Measurements from ENCODE around the gene DNAAF5. TPM values are rescaled to one million over a fixed set of nuclear protein-coding genes. Genes with fewer than 3 reads are reported as not detected.

The DNAAF5 gene
- total RNA-seq, 3 donors from 2014 or later: 14.1 to 29.8 (median 23.6) TPM

DNA sequence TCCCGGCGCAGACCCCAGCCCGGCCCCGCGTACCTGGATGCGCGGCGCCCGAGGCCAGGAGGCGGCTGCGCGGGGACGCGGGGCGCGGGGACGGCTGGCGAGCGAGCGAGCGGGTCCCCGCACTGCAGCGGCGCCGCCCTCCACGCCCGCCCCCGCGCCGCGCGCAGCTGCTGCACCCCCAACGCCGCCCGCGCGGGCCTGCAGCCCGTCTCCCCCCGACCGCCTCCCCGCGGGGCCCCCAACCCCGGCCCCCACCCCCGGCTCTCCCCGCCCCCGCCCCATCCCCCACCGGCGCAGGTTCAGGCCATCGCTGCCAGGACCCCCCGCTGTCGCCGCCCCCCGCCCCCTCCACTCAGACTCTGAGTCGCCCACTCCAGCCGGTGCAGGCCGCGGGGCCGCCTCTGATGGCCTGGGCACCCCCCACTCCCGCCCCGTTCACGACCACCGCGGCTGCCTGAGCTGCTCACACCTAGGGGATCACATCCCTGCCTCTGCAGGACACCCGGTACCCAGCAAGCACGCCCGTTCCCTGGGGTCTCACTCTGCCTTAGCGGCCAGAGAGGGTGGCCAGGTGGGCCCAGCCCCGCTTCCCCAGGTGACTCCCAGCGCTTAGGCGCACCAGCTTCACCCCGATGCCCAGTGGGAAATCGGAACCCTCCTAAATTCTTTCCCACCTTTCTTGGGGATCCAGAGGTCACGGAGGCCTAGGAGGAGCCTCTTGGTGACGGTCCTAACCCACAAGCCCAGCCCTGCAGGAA, 13.9 kb upstream of the DNAAF5 start:
- intact Hi-C loops (cut with DNase I; ENCODE audit: low total_unique reads): no loop called here
- no peaks in the 10 kb centered on the region for H3K36me3 ChIP-seq
- no peak for DNase-seq (ENCODE audit: low spot score in 2 of 2)
- no peaks in the 10 kb centered on the region for H3K27me3 ChIP-seq
- H3K9me3 ChIP-seq: no peaks in the 10 kb centered on the region
- H3K27ac ChIP-seq: peak overlapping the region; percentile 60 to 71
- TF ChIP-seq, protein P1, sequence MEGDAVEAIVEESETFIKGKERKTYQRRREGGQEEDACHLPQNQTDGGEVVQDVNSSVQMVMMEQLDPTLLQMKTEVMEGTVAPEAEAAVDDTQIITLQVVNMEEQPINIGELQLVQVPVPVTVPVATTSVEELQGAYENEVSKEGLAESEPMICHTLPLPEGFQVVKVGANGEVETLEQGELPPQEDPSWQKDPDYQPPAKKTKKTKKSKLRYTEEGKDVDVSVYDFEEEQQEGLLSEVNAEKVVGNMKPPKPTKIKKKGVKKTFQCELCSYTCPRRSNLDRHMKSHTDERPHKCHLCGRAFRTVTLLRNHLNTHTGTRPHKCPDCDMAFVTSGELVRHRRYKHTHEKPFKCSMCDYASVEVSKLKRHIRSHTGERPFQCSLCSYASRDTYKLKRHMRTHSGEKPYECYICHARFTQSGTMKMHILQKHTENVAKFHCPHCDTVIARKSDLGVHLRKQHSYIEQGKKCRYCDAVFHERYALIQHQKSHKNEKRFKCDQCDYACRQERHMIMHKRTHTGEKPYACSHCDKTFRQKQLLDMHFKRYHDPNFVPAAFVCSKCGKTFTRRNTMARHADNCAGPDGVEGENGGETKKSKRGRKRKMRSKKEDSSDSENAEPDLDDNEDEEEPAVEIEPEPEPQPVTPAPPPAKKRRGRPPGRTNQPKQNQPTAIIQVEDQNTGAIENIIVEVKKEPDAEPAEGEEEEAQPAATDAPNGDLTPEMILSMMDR (IDR thresholded peaks at IDR 0.05): no peak
- TF ChIP-seq POLR2AphosphoS5 (IDR thresholded peaks at IDR 0.05) (no peak), POLR2A (IDR thresholded peaks at IDR 0.05) (no peak)
- H3K4me1 ChIP-seq: peaks cover 0 to 3% of the 10 kb centered on the region in 2 donors
- H3K4me3 ChIP-seq: peak overlapping the region; percentile 46 to 99 (median 83)

DNA sequence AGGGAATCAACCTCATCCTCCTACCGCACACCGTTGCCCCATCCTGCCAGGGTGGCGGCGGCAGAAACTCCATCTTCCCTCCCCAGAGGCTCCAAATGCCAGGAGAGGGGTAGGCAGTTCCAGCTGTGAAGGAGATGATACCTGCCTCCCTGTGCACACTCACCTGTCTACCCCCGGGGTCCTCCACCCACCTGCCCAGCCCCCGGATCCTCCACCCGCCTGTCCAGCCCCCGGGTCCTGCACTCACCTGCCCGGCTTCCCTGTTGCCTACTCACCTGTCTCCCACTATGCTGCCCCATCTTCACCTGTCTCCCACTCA, 13.4 kb upstream of the DNAAF5 start:
- no peaks in the 10 kb centered on the region for H3K9me3 ChIP-seq
- DNase-seq (ENCODE audit: low spot score in 2 of 2): no peak
- no peaks in the 10 kb centered on the region for H3K27me3 ChIP-seq
- TF ChIP-seq POLR2AphosphoS5 (IDR thresholded peaks at IDR 0.05) (no peak), POLR2A (IDR thresholded peaks at IDR 0.05) (no peak)
- TF ChIP-seq, protein P1 (IDR thresholded peaks at IDR 0.05): no peak
- intact Hi-C loops (cut with DNase I; ENCODE audit: low total_unique reads): no loop called here
- no peak overlapping the region for H3K27ac ChIP-seq
- H3K36me3 ChIP-seq: no peaks in the 10 kb centered on the region
- H3K4me1 ChIP-seq: peaks cover 0 to 3% of the 10 kb centered on the region in 2 donors
- no peak overlapping the region for H3K4me3 ChIP-seq

DNA sequence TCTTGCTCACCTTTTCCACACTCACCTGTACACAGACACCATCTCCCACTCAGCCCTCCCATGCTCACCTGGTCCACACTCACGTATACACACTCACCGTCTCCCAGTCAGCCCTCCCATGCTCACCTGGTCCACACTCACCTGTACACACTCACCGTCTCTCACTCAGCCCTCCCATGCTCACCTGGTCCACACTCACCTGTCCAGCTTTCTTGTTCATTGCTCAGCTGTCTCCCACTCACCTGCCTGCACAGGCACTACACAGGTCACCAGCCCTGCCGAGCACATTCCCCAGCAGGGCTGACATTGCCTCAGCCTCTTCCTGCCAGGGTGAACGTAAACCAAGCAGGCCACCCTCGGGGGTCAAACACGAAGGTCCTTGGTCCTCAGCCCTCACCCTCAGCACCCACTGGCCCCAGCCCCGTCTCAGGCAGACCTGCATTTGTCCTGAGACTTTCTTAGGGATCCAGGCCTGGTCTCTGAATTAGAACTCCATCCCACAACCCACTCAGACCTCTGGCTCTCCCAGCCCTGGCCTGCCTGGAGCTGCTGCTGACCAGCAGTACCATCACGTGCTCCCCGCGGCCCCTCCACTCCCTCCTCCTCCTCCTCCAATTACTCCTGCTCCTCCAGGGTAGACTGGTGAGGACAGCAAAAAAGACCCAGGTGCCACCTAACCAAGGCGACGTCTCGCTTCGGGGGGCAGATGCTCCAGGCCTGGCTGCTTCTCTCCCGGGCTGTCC, 12.8 kb upstream of the DNAAF5 start:
- no peaks in the 10 kb centered on the region for H3K9me3 ChIP-seq
- H3K27ac ChIP-seq: no peak overlapping the region
- no peaks in the 10 kb centered on the region for H3K27me3 ChIP-seq
- intact Hi-C loops (cut with DNase I; ENCODE audit: low total_unique reads): no loop called here
- no peak overlapping the region for H3K4me3 ChIP-seq
- TF ChIP-seq POLR2AphosphoS5 (IDR thresholded peaks at IDR 0.05): no peak
- TF ChIP-seq POLR2A (IDR thresholded peaks at IDR 0.05): no peak
- TF ChIP-seq, protein P1 (IDR thresholded peaks at IDR 0.05): no peak
- no peaks in the 10 kb centered on the region for H3K36me3 ChIP-seq
- peaks cover 0 to 3% of the 10 kb centered on the region in 2 donors for H3K4me1 ChIP-seq
- DNase-seq (ENCODE audit: low spot score in 2 of 2): no peak

DNA sequence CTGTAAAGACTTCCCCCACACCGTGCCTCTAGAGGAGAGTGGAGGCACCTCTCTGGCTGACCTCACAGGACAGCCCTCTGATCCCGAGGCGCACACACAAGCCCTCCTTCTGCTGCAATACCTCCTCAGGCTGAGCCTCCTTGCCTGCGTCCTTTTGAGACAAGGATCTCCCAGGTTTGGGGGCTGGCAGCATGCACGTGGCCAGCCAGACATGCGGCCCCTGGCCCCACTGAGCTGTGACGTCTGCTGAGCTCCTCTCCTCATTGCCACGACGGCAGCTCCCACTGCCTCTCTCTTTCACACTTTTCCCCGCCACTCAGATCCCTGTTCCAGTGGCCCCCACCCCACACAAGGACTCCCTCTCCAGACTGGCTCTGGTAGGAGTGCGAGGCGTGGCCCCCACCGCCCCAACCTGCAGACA, 12.2 kb upstream of the DNAAF5 start:
- no peak overlapping the region for H3K27ac ChIP-seq
- intact Hi-C loops (cut with DNase I; ENCODE audit: low total_unique reads): no loop called here
- H3K9me3 ChIP-seq: no peaks in the 10 kb centered on the region
- TF ChIP-seq POLR2AphosphoS5 (IDR thresholded peaks at IDR 0.05): no peak
- TF ChIP-seq, protein P1 (IDR thresholded peaks at IDR 0.05): no peak
- TF ChIP-seq POLR2A (IDR thresholded peaks at IDR 0.05): no peak
- H3K4me3 ChIP-seq: no peak overlapping the region
- DNase-seq (ENCODE audit: low spot score in 2 of 2): no peak
- H3K4me1 ChIP-seq: peaks cover 0 to 3% of the 10 kb centered on the region in 2 donors
- H3K27me3 ChIP-seq: no peaks in the 10 kb centered on the region
- no peaks in the 10 kb centered on the region for H3K36me3 ChIP-seq

DNA sequence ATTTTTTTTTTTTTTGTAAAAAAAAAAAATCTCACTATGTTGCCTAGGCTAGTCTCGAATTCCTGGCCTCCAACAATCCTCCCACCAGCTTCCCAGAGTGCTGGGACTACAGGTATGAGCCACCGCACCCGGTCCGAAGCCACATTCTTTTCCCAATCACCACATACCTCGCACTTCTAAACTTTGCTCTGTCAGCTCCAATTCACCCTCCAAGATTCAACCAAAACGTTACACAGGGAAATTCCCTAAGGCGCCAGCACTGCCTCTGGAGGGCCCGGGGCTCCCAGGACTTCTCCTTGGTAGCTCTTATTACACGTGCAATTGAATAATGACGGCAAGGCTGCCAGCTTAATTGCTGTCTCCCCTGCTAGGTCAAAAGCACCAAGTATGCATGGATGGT, 10.3 kb upstream of the DNAAF5 start:
- no peaks in the 10 kb centered on the region for H3K4me1 ChIP-seq
- H3K9me3 ChIP-seq: no peaks in the 10 kb centered on the region
- no peak overlapping the region for H3K4me3 ChIP-seq
- H3K27ac ChIP-seq: no peak overlapping the region
- TF ChIP-seq, protein P1 (IDR thresholded peaks at IDR 0.05): no peak
- TF ChIP-seq POLR2A (IDR thresholded peaks at IDR 0.05): no peak
- no peak for TF ChIP-seq POLR2AphosphoS5 (IDR thresholded peaks at IDR 0.05)
- no peaks in the 10 kb centered on the region for H3K36me3 ChIP-seq
- intact Hi-C loops (cut with DNase I; ENCODE audit: low total_unique reads): loop anchor here (1.0 kb wide), 1 partner anchor 39 kb away; no protein-coding TSS in a partner anchor
- peak in 1 of 2 donors; percentile 25 for DNase-seq (ENCODE audit: low spot score in 2 of 2)
- H3K27me3 ChIP-seq: no peaks in the 10 kb centered on the region
